T follicular helper cell (primary cell): Measurements from ENCODE around the gene ZBTB46.
"Not testable (repeated sequence)": the region's sequence is repeated elsewhere in the genome, so short reads cannot be mapped to it uniquely, and the experiment has no call there.

Experiments
- DNase-seq: peaks from one replicate; pipeline ENCODE4 v3.0.0-alpha.2; 2020; ENCODE audit warnings: low read depth

The ZBTB46 gene

DNA sequence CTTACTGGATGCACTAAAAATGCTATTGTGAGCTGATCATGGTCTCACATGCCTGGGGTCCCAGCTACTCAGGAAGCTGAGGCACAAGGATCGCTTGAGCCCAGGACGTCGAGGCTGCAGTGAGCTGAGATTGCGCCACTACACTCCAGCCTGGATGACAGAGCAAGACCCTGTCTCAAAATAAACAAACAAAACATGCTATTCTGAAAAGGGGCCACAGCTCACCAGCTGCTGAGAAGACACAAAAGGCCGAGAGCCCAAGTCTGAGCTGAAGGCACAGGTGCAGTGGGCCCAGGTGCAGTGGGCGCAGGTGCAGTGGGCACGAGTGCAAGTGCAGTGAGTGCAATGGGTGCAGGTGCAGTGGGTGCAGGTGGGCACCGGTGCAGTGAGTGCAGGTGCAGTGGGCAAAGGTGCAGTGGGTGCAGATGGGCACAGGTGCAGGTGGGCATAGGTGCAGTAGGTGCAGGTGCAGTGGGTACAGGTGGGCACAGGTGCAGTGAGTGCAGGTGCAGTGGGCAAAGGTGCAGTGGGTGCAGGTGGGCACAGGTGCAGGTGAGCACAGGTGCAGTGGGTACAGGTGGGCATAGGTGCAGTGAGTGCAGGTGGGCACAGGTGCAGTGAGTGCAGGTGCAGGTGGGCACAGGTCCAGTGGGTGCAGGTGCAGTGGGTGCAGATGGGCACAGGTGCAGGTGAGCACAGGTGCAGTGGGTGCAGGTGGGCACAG, 16.0 kb downstream of the ZBTB46 start:
- no peak for DNase-seq

- DNase-seq: no peak
Measured at GRCh38 chr20:63811491-63811875, 19.6 kb downstream of the ZBTB46 start.

GRCh38 chr20:63810730-63811490, 20.2 kb downstream of the ZBTB46 start:
- no peak for DNase-seq

- DNase-seq: no peak
Measured at GRCh38 chr20:63809856-63810255, 21.2 kb downstream of the ZBTB46 start.

DNA sequence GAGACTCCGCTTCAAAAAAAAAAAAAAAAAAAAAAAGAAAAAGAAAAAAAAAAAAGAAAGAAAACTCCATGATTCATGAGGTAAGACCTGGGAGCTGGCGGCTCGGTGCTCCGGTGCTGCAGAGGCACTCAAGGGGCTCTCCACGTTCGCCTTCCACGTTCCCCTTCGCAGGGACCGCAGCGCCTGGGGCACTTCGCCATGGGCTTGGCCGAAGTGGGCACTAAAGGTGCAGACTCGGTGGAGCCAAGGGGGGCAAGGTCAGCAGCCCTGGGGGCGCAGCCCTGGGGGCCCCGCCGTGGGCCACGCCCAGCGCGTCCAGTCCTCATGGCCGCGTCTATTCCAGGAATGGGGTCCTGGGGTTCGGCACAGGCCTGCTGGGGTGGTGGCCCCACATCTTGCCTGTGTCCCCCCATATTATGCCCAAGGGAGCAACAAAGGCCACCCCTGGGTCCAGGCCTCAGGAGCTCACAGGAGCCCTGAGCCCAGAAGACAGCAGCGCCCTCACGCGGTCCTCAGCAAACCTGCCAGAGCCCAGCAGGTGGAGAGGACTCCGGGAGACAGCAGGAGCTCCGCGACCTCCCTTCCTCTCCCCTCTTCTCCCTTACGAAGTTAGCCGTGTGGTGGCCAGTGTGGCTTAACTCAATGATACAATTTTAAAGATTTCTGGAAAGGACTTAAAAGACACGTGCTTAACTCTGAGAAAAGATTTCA, 21.9 kb downstream of the ZBTB46 start:
- DNase-seq: no peak

DNA sequence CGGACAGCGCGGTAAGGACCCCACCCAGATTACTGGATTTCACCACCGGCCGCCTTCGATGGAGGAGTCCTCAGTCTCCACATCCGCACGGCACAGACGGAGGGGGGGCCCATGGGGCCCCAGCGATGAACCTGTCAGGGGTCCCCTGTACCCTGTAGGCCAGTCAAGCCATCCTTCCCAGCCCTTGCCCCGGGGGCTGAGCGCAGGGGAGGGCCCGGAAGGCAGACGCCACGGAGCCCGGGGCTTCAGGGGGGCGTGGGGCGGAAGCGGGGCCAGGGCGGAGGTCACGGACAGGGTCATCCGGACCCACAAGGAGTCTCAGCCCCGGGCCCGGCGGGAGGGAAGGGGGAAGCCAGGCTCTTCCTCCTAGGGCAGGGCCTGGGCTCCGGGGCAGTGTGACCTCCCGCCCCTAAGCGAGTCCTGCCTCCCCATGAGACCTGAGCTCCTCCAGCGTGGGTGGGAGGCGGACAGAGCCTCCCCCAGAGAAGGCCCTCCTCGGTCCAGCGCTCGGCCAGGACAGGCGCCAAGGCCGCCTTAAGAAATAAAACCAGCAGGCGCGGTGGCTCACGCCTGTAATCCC, 22.8 kb downstream of the ZBTB46 start:
- DNase-seq: no peak

GRCh38 chr20:63807654-63808053, 23.4 kb downstream of the ZBTB46 start:
- DNase-seq: no peak

- DNase-seq: no peak
Measured at GRCh38 chr20:63804308-63804636, 26.8 kb downstream of the ZBTB46 start.

- no peak for DNase-seq
Measured at GRCh38 chr20:63802469-63803240, 28.4 kb downstream of the ZBTB46 start.

- not testable (repeated sequence) for DNase-seq
Measured at GRCh38 chr20:63801174-63801573, 29.9 kb downstream of the ZBTB46 start.

DNA sequence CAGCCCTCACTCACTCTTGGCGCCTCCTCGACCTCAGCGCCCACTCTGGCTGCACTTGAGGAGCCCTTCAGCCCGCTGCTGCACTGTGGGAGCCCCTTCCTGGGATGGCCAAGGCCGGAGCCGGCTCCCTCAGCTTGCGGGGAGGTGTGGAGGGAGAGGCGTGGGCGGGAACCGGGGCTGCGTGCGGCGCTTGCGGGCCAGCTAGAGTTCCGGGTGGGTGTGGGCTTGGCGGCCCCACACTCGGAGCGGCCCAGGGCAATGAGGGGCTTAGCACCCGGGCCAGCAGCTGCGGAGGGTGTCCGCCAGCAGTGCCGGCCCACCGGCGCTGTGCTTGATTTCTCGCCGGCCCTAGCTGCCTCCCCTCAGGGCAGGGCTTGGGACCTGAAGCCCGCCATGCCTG, 30.7 kb downstream of the ZBTB46 start:
- not testable (repeated sequence) for DNase-seq

DNA sequence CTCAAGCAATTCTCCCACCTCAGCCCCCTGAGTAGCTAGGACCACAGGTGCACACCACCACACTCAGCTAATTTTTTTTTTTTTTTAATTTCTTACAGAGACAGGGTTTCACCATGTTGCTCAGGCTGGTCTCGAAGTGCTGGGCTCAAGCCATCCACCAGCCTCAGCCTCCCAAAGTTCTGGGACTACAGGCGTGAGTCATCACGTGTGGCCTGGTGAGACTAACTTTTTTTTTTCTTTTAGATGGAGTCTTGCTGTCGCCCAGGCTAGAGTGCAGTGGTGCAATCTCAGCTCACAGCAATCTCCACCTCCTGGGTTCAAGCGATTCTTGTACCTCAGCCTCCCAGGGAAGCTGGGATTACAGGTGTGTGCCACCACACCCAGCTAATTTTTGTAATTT, 31.9 kb downstream of the ZBTB46 start:
- DNase-seq: not testable (repeated sequence)

DNA sequence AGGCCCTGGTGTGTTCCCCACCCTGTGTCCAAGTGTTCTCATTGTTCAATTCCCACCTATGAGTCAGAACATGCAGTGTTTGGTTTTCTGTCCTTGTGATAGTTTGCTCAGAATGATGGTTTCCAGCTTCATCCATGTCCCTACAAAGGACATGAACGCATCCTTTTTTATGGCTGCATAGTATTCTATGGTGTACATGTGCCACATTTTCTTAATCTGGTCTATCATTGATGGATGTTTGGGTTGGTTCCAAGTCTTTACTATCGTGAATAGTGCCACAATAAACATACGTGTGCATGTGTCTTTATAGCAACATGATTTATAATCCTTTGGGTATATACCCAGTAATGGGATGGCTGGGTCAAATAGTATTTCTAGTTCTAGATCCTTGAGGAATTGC, 33.9 kb downstream of the ZBTB46 start:
- not testable (repeated sequence) for DNase-seq

- DNase-seq: no peak
Measured at GRCh38 chr20:63795178-63795830, 35.8 kb downstream of the ZBTB46 start.

GRCh38 chr20:63794614-63795013, 36.5 kb downstream of the ZBTB46 start:
- DNase-seq: no peak

GRCh38 chr20:63792866-63793265, 38.2 kb downstream of the ZBTB46 start:
- DNase-seq: no peak

DNA sequence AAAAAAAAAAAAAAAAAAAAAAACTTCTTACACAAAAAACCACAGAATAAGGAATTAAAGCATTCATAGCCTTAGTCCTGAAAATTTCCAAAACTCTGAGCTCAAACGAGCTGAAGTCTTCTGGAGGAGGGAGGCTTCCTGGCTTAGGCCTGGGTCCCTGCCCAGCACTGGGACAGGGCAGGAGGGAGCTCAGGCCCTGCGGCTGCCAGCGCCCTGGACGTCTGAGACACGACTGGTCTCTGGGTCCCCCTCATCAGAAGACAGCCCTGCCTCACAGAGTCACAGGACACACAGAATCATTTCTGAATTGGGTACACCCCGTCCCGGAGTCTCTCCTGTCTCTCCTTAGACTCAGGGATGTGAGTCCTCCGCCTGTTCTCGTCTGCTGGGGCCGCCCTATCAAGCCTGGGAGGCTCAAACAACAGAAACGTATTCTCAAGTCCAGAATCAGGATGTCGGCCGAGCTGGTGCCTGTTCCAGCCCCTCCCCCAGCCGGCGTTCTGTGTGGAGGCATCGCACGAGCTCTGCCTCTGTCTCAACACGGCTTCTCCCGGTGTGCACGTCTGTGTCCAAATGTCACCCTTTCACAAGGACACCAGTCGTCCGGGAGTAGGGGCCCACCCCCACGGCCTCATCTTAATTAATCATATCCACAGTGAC, 39.4 kb downstream of the ZBTB46 start:
- DNase-seq: no peak

GRCh38 chr20:63790572-63791168, 40.4 kb downstream of the ZBTB46 start:
- no peak for DNase-seq

GRCh38 chr20:63789836-63790571, 41.1 kb downstream of the ZBTB46 start:
- DNase-seq: no peak

GRCh38 chr20:63787749-63788148, 43.3 kb downstream of the ZBTB46 start:
- DNase-seq: no peak
